GM21367 (cell line): Measurements from ENCODE around the gene NUP35.

Experiments
- ATAC-seq: cut with Tn5 transposase; IDR thresholded peaks from one replicate; pipeline ENCODE4 v1.9.1; 2021; ENCODE audit not compliant: unreplicated experiment

The NUP35 gene

DNA sequence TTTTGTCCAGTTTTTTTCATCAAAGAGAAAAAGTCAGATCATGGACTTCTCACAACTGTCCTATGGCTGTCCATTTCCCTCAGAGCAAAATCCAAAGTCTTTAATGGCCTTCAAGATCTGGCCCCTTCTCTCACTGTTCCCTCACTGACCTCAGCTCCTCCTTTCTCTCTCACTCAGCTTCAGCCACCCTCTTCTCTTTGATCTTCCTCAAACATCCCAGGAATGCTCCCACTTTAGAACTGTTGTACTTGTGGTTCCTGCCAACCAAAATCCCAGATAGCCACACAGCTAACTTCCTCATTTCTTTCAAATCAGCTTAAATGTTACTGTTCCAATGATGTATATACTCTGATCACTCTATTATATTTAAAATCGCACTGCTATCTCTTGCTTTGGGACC lies 82.9 kb downstream of the NUP35 start:
- no peak for ATAC-seq

DNA sequence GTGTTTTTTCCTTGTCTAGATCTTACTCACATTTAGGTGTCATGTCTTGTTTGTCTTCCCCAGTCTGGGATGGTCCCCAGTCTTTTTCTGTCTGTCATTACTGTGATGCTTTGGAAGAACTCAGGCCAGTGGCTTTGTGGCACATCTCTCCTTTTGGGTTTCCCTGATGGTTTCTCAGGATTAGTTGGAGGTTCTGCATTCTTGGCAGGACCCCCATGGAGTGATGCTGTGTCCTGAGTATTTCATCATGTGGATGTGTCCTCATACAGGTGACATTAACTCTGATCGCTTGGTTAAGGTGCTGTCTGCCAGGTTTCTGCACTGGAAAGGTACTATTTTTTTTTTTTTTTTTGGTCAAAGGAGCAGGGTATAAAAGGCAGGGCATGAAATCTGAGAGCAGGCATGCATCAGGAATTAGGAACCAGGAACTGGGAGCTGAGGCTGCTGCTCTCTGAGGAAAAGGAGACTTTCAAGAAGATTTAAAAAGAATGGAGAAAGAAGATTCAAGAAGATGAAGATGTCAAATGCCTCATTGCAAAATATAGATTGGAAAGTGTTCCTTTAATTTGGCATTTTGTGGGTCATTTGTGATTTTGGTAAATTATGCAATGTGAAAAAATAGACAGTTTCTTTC lies 85.3 kb downstream of the NUP35 start:
- ATAC-seq = no peak
